Fibroblast of lung (primary cell): ENCODE data around the gene TAC3. TPM values are rescaled to one million over a fixed set of nuclear protein-coding genes. Genes with fewer than 3 reads are reported as not detected.

Experiments used
- DNase-seq, 2 donors: peaks; one replicate each; pipeline versions ENCODE4 v3.0.0 to v3.0.0-alpha.2; 2010; ENCODE audit warnings: low read depth in 2 of 2
- H2AFZ ChIP-seq: 2 replicates; pipeline ENCODE4 v1.5.1; 2012; ENCODE audit warnings: low read length, control low read depth, inconsistent platforms
- H3K27ac ChIP-seq: 2 replicates; pipeline ENCODE4 v1.5.1; 2011; ENCODE audit warnings: low read length, control low read depth; ENCODE audit not compliant: insufficient read depth
- H3K27me3 ChIP-seq: 2 replicates; pipeline ENCODE4 v1.5.1; 2011; ENCODE audit warnings: mild to moderate bottlenecking, low read length; ENCODE audit not compliant: control insufficient read depth, insufficient read depth
- H3K36me3 ChIP-seq: 2 replicates; pipeline ENCODE4 v1.5.1; 2011; ENCODE audit warnings: low read length; ENCODE audit not compliant: control insufficient read depth, insufficient read depth
- H3K4me1 ChIP-seq: 2 replicates; pipeline ENCODE4 v1.5.1; 2011; ENCODE audit warnings: low read length; ENCODE audit not compliant: control insufficient read depth, insufficient read depth; ENCODE audit errors: extremely low read depth
- H3K4me2 ChIP-seq: 2 replicates; pipeline ENCODE4 v1.5.1; 2011; ENCODE audit warnings: low read length, control low read depth; ENCODE audit not compliant: insufficient read depth; ENCODE audit errors: extremely low read depth
- H3K4me3 ChIP-seq, 4 experiments: fragments of 200-600 bp in 1 of 4; sonication (generic) in 1 of 4; replicated peaks in 1 of 4; 2 replicates each; pipeline ENCODE4 v1.5.1; 2011 to 2016; ENCODE audit warnings: low read length in 4 of 4, low read depth in 3 of 4, mild to moderate bottlenecking in 3 of 4, control low read depth in 2 of 4, inconsistent platforms in 1 of 4, mixed read lengths in 1 of 4; ENCODE audit not compliant: insufficient read depth in 1 of 4; ENCODE audit errors: control extremely low read depth in 1 of 4
- H3K79me2 ChIP-seq: 2 replicates; pipeline ENCODE4 v1.5.1; 2012; ENCODE audit warnings: mild to moderate bottlenecking, low read length, inconsistent platforms; ENCODE audit not compliant: control insufficient read depth, insufficient read depth
- H3K9ac ChIP-seq: 2 replicates; pipeline ENCODE4 v1.5.1; 2011; ENCODE audit warnings: mild to moderate bottlenecking, low read length, control low read depth; ENCODE audit not compliant: insufficient read depth
- H3K9me3 ChIP-seq: 2 replicates; pipeline ENCODE4 v1.5.1; 2012; ENCODE audit warnings: low read depth, low read length; ENCODE audit not compliant: control insufficient read depth, insufficient read depth
- H4K20me1 ChIP-seq: 2 replicates; pipeline ENCODE4 v1.5.1; 2011; ENCODE audit warnings: low read length; ENCODE audit not compliant: control insufficient read depth, insufficient read depth; ENCODE audit errors: extremely low read depth
- CTCF ChIP-seq, 2 donors: IDR thresholded peaks in 1 of 2; conservative IDR thresholded peaks in 1 of 2; 1 replicate in 1 of 2; 2 replicates in 1 of 2; pipeline ENCODE4 v1.5.1; 2011 to 2012; ENCODE audit warnings: low read length in 2 of 2, control low read depth in 1 of 2, inconsistent platforms in 1 of 2, low read depth in 1 of 2, mild to moderate bottlenecking in 1 of 2
- EZH2 ChIP-seq: IDR thresholded peaks from 2 replicates; pipeline ENCODE4 v1.5.1; 2012; ENCODE audit warnings: low read length, control low read depth, mild to moderate bottlenecking; ENCODE audit errors: missing control alignments
- polyA plus RNA-seq, 2 donors: library from polyadenylated mRNA; depleted of rRNA in 1 of 2; stranded (reverse) in 1 of 2; unstranded in 1 of 2; fragments of >200 nt; gene quantifications; 2 replicates each; pipeline ENCODE4 v1.2.1, GENCODE V29; 2011 to 2012; ENCODE audit warnings: missing spikeins in 1 of 2
- total RNA-seq: library from RNA; depleted of rRNA; stranded (reverse); fragments of >200 nt; gene quantifications from 2 replicates; pipeline ENCODE4 v1.2.1, GENCODE V29; 2014

TAC3 gene
- total and polyA plus RNA-seq, 2 donors (not counting 1 experiment from before 2014, with no cell fraction given) = 0.17 to 0.36 TPM

- no peaks in the 10 kb centered on the region for H3K36me3 ChIP-seq
- H3K27ac ChIP-seq = no peak overlapping the region
- H3K27me3 ChIP-seq = peaks cover 40% of the 10 kb centered on the region
- H3K79me2 ChIP-seq = no peaks in the 10 kb centered on the region
- no peak overlapping the region for H3K4me3 ChIP-seq
- DNase-seq = no peak
- H3K9ac ChIP-seq = no peak overlapping the region
- H3K4me2 ChIP-seq = no peak overlapping the region
- H4K20me1 ChIP-seq = no peaks in the 10 kb centered on the region
- H3K4me1 ChIP-seq = peaks cover 7% of the 10 kb centered on the region
- TF ChIP-seq CTCF (conservative IDR thresholded peaks at IDR 0.05 in 1 of 2, IDR thresholded peaks at IDR 0.05 in 1 of 2; ENCODE audit: low read depth in 1 of 2, low read length in 2 of 2) = no peak
- TF ChIP-seq EZH2 = no peak
- H2AFZ ChIP-seq = no peak overlapping the region
- H3K9me3 ChIP-seq = no peaks in the 10 kb centered on the region
Measured at GRCh38 chr12:57012600-57013465, 3.5 kb downstream of the TAC3 start.

GRCh38 chr12:57011438-57012424, 4.6 kb downstream of the TAC3 start:
- H3K79me2 ChIP-seq = no peaks in the 10 kb centered on the region
- DNase-seq = no peak
- H4K20me1 ChIP-seq = no peaks in the 10 kb centered on the region
- H3K4me3 ChIP-seq = no peak overlapping the region
- H3K4me2 ChIP-seq = no peak overlapping the region
- H3K4me1 ChIP-seq = peaks cover 7% of the 10 kb centered on the region
- H3K36me3 ChIP-seq = no peaks in the 10 kb centered on the region
- no peaks in the 10 kb centered on the region for H3K9me3 ChIP-seq
- no peak overlapping the region for H3K9ac ChIP-seq
- H3K27me3 ChIP-seq = peaks cover 40% of the 10 kb centered on the region
- no peak overlapping the region for H2AFZ ChIP-seq
- TF ChIP-seq EZH2 = no peak
- TF ChIP-seq CTCF (conservative IDR thresholded peaks at IDR 0.05 in 1 of 2, IDR thresholded peaks at IDR 0.05 in 1 of 2; ENCODE audit: low read depth in 1 of 2, low read length in 2 of 2) = no peak
- no peak overlapping the region for H3K27ac ChIP-seq
